Fibroblast of gingiva (primary cell): Measurements from ENCODE around the gene PRKCA.
A peak's percentile ranks its signal among the peaks of the same experiment; 100 is the strongest.

ENCODE experiments used
- DNase-seq: peaks from one replicate; pipeline ENCODE4 v3.0.0-alpha.2; 2011; ENCODE audit warnings: low read depth

Gene PRKCA

GRCh38 chr17:66747578-66748275, 445.3 kb downstream of the PRKCA start:
- peak; percentile 52 for DNase-seq

- DNase-seq = no peak
Measured at GRCh38 chr17:66748578-66748977, 446.2 kb downstream of the PRKCA start.

GRCh38 chr17:66749217-66749832, 446.9 kb downstream of the PRKCA start:
- DNase-seq = no peak

- DNase-seq = no peak
Measured at GRCh38 chr17:66750116-66750515, 447.7 kb downstream of the PRKCA start.

GRCh38 chr17:66750781-66751543, 448.5 kb downstream of the PRKCA start:
- DNase-seq = no peak

GRCh38 chr17:66751771-66752170, 449.4 kb downstream of the PRKCA start:
- DNase-seq = no peak

- DNase-seq = no peak
Measured at GRCh38 chr17:66752411-66752810, 450.0 kb downstream of the PRKCA start.

- no peak for DNase-seq
Measured at GRCh38 chr17:66753126-66753920, 450.9 kb downstream of the PRKCA start.

- DNase-seq = no peak
Measured at GRCh38 chr17:66755101-66755943, 452.9 kb downstream of the PRKCA start.

GRCh38 chr17:66755944-66756290, 453.5 kb downstream of the PRKCA start:
- DNase-seq = no peak

GRCh38 chr17:66760324-66760723, 457.9 kb downstream of the PRKCA start:
- no peak for DNase-seq

- DNase-seq = no peak
Measured at GRCh38 chr17:66762276-66762675, 459.9 kb downstream of the PRKCA start.

GRCh38 chr17:66763056-66763455, 460.6 kb downstream of the PRKCA start:
- no peak for DNase-seq

GRCh38 chr17:66764506-66764905, 462.1 kb downstream of the PRKCA start:
- no peak for DNase-seq

- no peak for DNase-seq
Measured at GRCh38 chr17:66767154-66767933, 464.9 kb downstream of the PRKCA start.

- no peak for DNase-seq
Measured at GRCh38 chr17:66769911-66770310, 467.5 kb downstream of the PRKCA start.

GRCh38 chr17:66772148-66772812, 469.9 kb downstream of the PRKCA start:
- DNase-seq = no peak

GRCh38 chr17:66775271-66775670, 472.9 kb downstream of the PRKCA start:
- no peak for DNase-seq

GRCh38 chr17:66775881-66776400, 473.5 kb downstream of the PRKCA start:
- no peak for DNase-seq
